Spleen (tissue), 13 donors: ENCODE data around the gene DPAGT1. TPM values are rescaled to one million over a fixed set of nuclear protein-coding genes. Genes with fewer than 3 reads are reported as not detected.

Experiments
- DNase-seq: peaks from one replicate; pipeline ENCODE4 v3.0.0-alpha.2; 2020
- H3K27ac ChIP-seq, 8 donors: fragments of 200-600 bp; sonication (generic) in 7 of 8; 1 replicate in 4 of 8; 2 replicates in 4 of 8; pipeline versions ENCODE4 v1.5.0 to v1.8.0; 2016 to 2021; ENCODE audit warnings: inconsistent platforms in 4 of 8, mild to moderate bottlenecking in 4 of 8, moderate library complexity in 1 of 8
- H3K27me3 ChIP-seq, 7 donors: fragments of 200-600 bp; sonication (generic) in 6 of 7; replicated peaks in 1 of 7; 1 replicate in 4 of 7; 2 replicates in 3 of 7; pipeline versions ENCODE4 v1.5.0 to v1.8.0; 2016 to 2021; ENCODE audit warnings: inconsistent platforms in 3 of 7, mild to moderate bottlenecking in 1 of 7
- H3K36me3 ChIP-seq, 6 donors: fragments of 200-600 bp; sonication (generic) in 5 of 6; 1 replicate in 4 of 6; 2 replicates in 2 of 6; pipeline versions ENCODE4 v1.5.0 to v1.8.0; 2016 to 2021; ENCODE audit warnings: inconsistent platforms in 2 of 6
- H3K4me1 ChIP-seq, 6 donors: fragments of 200-600 bp; sonication (generic) in 5 of 6; 1 replicate in 3 of 6; 2 replicates in 3 of 6; pipeline versions ENCODE4 v1.5.0 to v1.8.0; 2016 to 2021; ENCODE audit warnings: inconsistent platforms in 3 of 6
- H3K4me3 ChIP-seq, 8 donors: fragments of 200-600 bp; sonication (generic) in 7 of 8; 1 replicate in 4 of 8; 2 replicates in 4 of 8; pipeline versions ENCODE4 v1.5.0 to v1.8.0; 2016 to 2021; ENCODE audit warnings: inconsistent platforms in 4 of 8, mild to moderate bottlenecking in 4 of 8, moderate library complexity in 2 of 8
- H3K9me3 ChIP-seq, 8 donors: fragments of 200-600 bp; sonication (generic) in 7 of 8; 1 replicate in 4 of 8; 2 replicates in 4 of 8; pipeline versions ENCODE4 v1.5.0 to v1.8.0; 2016 to 2021; ENCODE audit warnings: inconsistent platforms in 4 of 8
- POLR2A ChIP-seq, 3 donors: fragments of 450-650 bp; IDR thresholded peaks; one replicate each; pipeline ENCODE4 v1.5.1; 2017; ENCODE audit warnings: antibody characterized with exemption in 3 of 3, mild to moderate bottlenecking in 1 of 3
- POLR2AphosphoS5 ChIP-seq, 3 donors: sonication (generic); formaldehyde crosslinking; IDR thresholded peaks; one replicate each; pipeline ENCODE4 v1.5.1; 2017; ENCODE audit warnings: antibody characterized with exemption in 3 of 3
- WGBS, 5 donors: extraction: QIAGEN DNeasy Blood & Tissue Kit in 3 of 5; methylation state at CpG; one replicate each; pipeline versions ENCODE4 v1.1.5 to v1.1.7; 2013 to 2018; 5-methylcytosine and 5-hydroxymethylcytosine counted together
- intact Hi-C: fragments of 100-400 bp; cut with DNase I; formaldehyde crosslinking; loops from one replicate; pipeline ENCODE4 v1.15.0; 2023; ENCODE audit warnings: low total_unique reads
- long read RNA-seq, 2 donors: transcript quantifications; one replicate each; lab custom pipeline, GENCODE V29; 2026
- polyA plus RNA-seq, 3 donors: library from polyadenylated mRNA; stranded (reverse); fragments of 200-250 nt; gene quantifications; one replicate each; pipeline ENCODE4 v1.2.1, GENCODE V29; 2013
- total RNA-seq, 7 donors: library from RNA; depleted of rRNA in 3 of 7; stranded (reverse); fragments of >200 nt in 3 of 7; fragmentation: NEBNext Ultra II Directional in 4 of 7; extraction: Animal tissue kit (Norgen Biotek cat#: 25700) in 4 of 7; gene quantifications; one replicate each; pipeline versions ENCODE4 v1.1.0 to v1.2.1, GENCODE V29; 2016 to 2021
- TF ChIP-seq, protein P1 (sequence below), 11 experiments: fragments of 200-600 bp in 7 of 11; fragments of 450-650 bp in 4 of 11; sonication (generic) in 4 of 11; IDR thresholded peaks in 8 of 11; conservative IDR thresholded peaks in 3 of 11; 1 replicate in 7 of 11; 2 replicates in 4 of 11; pipeline versions ENCODE4 v1.4.0 to v1.8.0; 2016 to 2021; ENCODE audit warnings: antibody characterized with exemption in 11 of 11, inconsistent platforms in 4 of 11, mild to moderate bottlenecking in 1 of 11
- donor health status: healthy with polysubstance abuse.
- donor health status: DM: no; HTN: no; CAD: no; lungs with moderate emphysema.
- donor health status: DM: no; HTN: no; CAD: no.
- donor health status: Bipolar disorder and iron deficiency.
- donor health status: healthy.
- donor health status: DM: no; HTN: no; CAD: no.
- donor health status: DM: yes; HTN: yes; CAD: no.

DPAGT1 gene
- total RNA-seq (10 to 100 TPM; 27.7 to 58.9 (median 37.3) TPM), polyA plus RNA-seq (10 to 100 TPM; 20.7 to 28.9 (median 26.4) TPM)
- long read RNA-seq, donor 1, partial matches to known transcripts: 9 of 18 reads
- long read RNA-seq, donor 1, other reads (novel, unspliced or antisense): 0 of 18 reads
- long read RNA-seq, donor 2, transcript DPAGT1-201 (9 exons, 2,205 nt): major isoform, 5 of 15 reads
- long read RNA-seq, donor 2, partial matches to known transcripts: 10 of 15 reads
- long read RNA-seq, donor 2, other reads (novel, unspliced or antisense): 0 of 15 reads

- no peaks in the 10 kb centered on the region for H3K9me3 ChIP-seq
- H3K4me1 ChIP-seq: peaks cover 25 to 71% (median 47%) of the 10 kb centered on the region in 6 donors
- peaks cover 0 to 25% (median 15%) of the 10 kb centered on the region in 6 donors for H3K36me3 ChIP-seq
- DNase-seq: peak; percentile 94
- H3K4me3 ChIP-seq: peak within 1 kb of the TSS; percentile 83 to 99 (median 92)
- intact Hi-C loops: no loop called here
- no peaks in the 10 kb centered on the region for H3K27me3 ChIP-seq
- WGBS, 5 donors: 0 to 1% (median 0%) methylated on average over 28 to 32 of the region's 32 CpGs
- H3K27ac ChIP-seq: peak within 1 kb of the TSS; percentile 85 to 98 (median 92)
- TF ChIP-seq, protein P1, sequence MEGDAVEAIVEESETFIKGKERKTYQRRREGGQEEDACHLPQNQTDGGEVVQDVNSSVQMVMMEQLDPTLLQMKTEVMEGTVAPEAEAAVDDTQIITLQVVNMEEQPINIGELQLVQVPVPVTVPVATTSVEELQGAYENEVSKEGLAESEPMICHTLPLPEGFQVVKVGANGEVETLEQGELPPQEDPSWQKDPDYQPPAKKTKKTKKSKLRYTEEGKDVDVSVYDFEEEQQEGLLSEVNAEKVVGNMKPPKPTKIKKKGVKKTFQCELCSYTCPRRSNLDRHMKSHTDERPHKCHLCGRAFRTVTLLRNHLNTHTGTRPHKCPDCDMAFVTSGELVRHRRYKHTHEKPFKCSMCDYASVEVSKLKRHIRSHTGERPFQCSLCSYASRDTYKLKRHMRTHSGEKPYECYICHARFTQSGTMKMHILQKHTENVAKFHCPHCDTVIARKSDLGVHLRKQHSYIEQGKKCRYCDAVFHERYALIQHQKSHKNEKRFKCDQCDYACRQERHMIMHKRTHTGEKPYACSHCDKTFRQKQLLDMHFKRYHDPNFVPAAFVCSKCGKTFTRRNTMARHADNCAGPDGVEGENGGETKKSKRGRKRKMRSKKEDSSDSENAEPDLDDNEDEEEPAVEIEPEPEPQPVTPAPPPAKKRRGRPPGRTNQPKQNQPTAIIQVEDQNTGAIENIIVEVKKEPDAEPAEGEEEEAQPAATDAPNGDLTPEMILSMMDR (IDR thresholded peaks at IDR 0.05 in 8 of 11, conservative IDR thresholded peaks at IDR 0.05 in 3 of 11): no peak
- TF ChIP-seq POLR2A (IDR thresholded peaks at IDR 0.05) (peak in 1 of 3 donors; percentile 57), POLR2AphosphoS5 (IDR thresholded peaks at IDR 0.05) (peak; percentile 6 to 82 (median 73))
Measured at GRCh38 chr11:119101759-119102423, at the start of gene DPAGT1. Gene DPAGT1 (minus strand): TSS chr11:119101853. CDS start chr11:119101655, 198 bp downstream.

DNA sequence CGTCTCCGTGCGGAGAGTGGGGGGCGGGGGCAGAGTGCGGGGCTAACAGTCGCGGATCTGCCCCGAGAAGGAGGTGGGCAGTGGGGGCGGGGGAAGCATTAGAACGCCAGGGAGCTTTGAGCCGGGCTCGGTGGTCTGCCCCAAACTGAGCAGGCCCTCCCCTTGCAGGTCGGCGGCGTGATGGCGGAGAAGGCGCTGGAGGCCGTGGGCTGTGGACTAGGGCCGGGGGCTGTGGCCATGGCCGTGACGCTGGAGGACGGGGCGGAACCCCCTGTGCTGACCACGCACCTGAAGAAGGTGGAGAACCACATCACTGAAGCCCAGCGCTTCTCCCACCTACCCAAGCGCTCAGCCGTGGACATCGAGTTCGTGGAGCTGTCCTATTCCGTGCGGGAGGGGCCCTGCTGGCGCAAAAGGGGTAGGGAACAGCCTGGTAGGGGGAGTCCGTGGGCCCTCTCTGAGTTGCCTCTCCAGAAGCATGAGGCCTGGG, 48.2 kb upstream of the DPAGT1 start:
- DNase-seq: no peak
- H3K9me3 ChIP-seq: no peaks in the 10 kb centered on the region
- no peak overlapping the region for H3K27ac ChIP-seq
- H3K36me3 ChIP-seq: no peaks in the 10 kb centered on the region
- 23 to 36% (median 27%) methylated on average over 26 to 33 of the region's 33 CpGs for WGBS, 5 donors
- TF ChIP-seq POLR2AphosphoS5 (IDR thresholded peaks at IDR 0.05): no peak
- TF ChIP-seq, protein P1 (IDR thresholded peaks at IDR 0.05 in 8 of 11, conservative IDR thresholded peaks at IDR 0.05 in 3 of 11): no peak
- no peak for TF ChIP-seq POLR2A (IDR thresholded peaks at IDR 0.05)
- intact Hi-C loops: no loop called here
- H3K4me1 ChIP-seq: peaks cover 0 to 33% (median 23%) of the 10 kb centered on the region in 6 donors
- H3K4me3 ChIP-seq: peak overlapping the region in 5 of 8 donors; percentile 55 to 76 (median 62)
- H3K27me3 ChIP-seq: peaks cover 0 to 70% (median 34%) of the 10 kb centered on the region in 7 donors

DNA sequence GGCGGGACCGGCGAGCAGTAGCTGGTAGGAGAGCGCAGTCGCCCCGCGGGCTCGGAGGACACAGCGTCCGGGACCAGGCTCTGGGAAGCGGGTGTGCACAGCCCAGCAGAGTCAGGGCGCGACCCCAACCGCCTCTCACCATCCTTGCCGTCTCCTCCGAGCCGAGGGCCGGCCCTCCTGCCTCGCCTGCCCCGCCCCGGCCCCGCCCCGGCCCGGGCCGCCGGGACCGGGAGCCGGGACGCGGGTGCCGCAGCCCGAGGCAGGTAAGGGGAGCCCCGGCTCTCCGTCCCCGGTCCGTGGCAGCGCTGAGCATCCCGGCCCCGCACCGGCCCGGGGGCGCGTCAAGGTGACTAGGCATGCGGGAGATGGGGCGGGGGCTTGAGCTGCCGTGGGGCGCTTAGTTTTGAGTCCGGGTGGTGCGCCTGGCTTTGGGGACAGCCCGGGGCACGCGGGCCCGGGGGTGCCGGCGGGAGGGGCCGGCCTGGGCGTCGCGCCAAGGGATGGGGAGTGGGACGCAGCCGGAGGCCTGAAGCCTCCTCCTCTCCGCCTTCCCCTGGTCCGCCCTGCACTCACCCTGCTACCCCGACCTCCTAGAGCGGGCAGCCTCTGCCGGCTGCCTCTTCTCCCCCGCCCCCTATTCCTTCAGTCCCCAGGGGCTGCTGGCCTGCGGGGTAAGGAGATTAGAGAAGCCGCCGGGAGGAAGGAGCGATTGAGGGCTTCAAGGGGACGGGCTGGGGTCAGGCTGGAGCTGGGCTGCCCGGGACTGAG, 47.5 kb upstream of the DPAGT1 start, which contains the start of gene ABCG4:
Gene ABCG4 (plus strand): TSS at position 35 of the 768 bp plus-strand sequence. CDS start 914 bp downstream, outside the sequence.
- no peak for DNase-seq
- Histone ChIP-seq H3K27me3 (peaks cover 0 to 70% (median 34%) of the 10 kb centered on the region in 7 donors), H3K4me3 (peak within 1 kb of the TSS; percentile 44 to 76 (median 58)), H3K27ac (no peak within 1 kb of the TSS), H3K9me3 (no peaks in the 10 kb centered on the region), H3K36me3 (no peaks in the 10 kb centered on the region), H3K4me1 (peaks cover 0 to 38% (median 24%) of the 10 kb centered on the region in 6 donors)
- TF ChIP-seq, protein P1 (IDR thresholded peaks at IDR 0.05 in 8 of 11, conservative IDR thresholded peaks at IDR 0.05 in 3 of 11): no peak
- no peak for TF ChIP-seq POLR2A (IDR thresholded peaks at IDR 0.05)
- no peak for TF ChIP-seq POLR2AphosphoS5 (IDR thresholded peaks at IDR 0.05)
- WGBS, 5 donors: 0 to 1% (median 1%) methylated on average over 15 to 73 of the region's 73 CpGs
- intact Hi-C loops: no loop called here
